HG02973 (cell line): ENCODE data around the gene GBP1.
"Not testable (repeated sequence)": the region's sequence is repeated elsewhere in the genome, so short reads cannot be mapped to it uniquely, and the experiment has no call there.

Experiments
- ATAC-seq: cut with Tn5 transposase; IDR thresholded peaks from one replicate; pipeline ENCODE4 v1.9.1; 2021; ENCODE audit warnings: moderate library complexity; ENCODE audit not compliant: unreplicated experiment

GBP1 gene

GRCh38 chr1:89022167-89022959 is 42.6 kb downstream of the GBP1 start, which contains the start of gene GBP3:
Gene GBP3 (minus strand): TSS chr1:89022866. CDS start chr1:89020721, 2,145 bp downstream.
- peak; percentile 83 for ATAC-seq

- not testable (repeated sequence) for ATAC-seq
Measured at GRCh38 chr1:89018318-89018717, 46.7 kb downstream of the GBP1 start.

- no peak for ATAC-seq
Measured at GRCh38 chr1:89008511-89008910, 56.5 kb downstream of the GBP1 start.

GRCh38 chr1:89005286-89006151 is 59.5 kb downstream of the GBP1 start:
- no peak for ATAC-seq
